ENCODE results near the gene TLE4.
A peak's percentile ranks its signal among the peaks of the same experiment; 100 is the strongest.

GRCh38 chr9:79524266-79524665, 47.5 kb upstream of the TLE4 start:
- TF ChIP-seq MAFK (IDR thresholded peaks at IDR 0.05; ENCODE audit: low read depth, low read length) (peak; percentile 14; the same call in 1 of the 2 replicates), CTCF (conservative IDR thresholded peaks at IDR 0.05; ENCODE audit: low read depth, low read length) (no peak), RAD21 (IDR thresholded peaks at IDR 0.05; ENCODE audit: low read length) (no peak), POLR2A (IDR thresholded peaks at IDR 0.05; ENCODE audit: low read depth, low read length) (no peak), CEBPB (IDR thresholded peaks at IDR 0.05; ENCODE audit: low read depth, low read length) (no peak), BHLHE40 (IDR thresholded peaks at IDR 0.05; ENCODE audit: low read depth, low read length) (no peak), RFX5 (IDR thresholded peaks at IDR 0.05; ENCODE audit: low read depth, low read length) (no peak), SMC3 (IDR thresholded peaks at IDR 0.05; ENCODE audit: low read depth, low read length) (no peak)

All from IMR-90 (cell line).